Gastrocnemius medialis (tissue), 4 donors: Measurements from ENCODE around the gene OR6C75. TPM values are rescaled to one million over a fixed set of nuclear protein-coding genes. Genes with fewer than 3 reads are reported as not detected.
"Not testable (repeated sequence)": the region's sequence is repeated elsewhere in the genome, so short reads cannot be mapped to it uniquely, and the experiment has no call there.

Source experiments
- ATAC-seq, 2 donors: fragments of 150-250 bp; one replicate each; pipeline ENCODE4 v1.9.1; 2016
- DNase-seq, 2 donors: peaks; one replicate each; pipeline ENCODE4 v3.0.0-alpha.2; 2019
- H3K27ac ChIP-seq, 4 donors: fragments of 200-600 bp; sonication (generic); 1 replicate in 1 of 4; 2 replicates in 3 of 4; pipeline ENCODE4 v1.5.1; 2016 to 2018; ENCODE audit warnings: mild to moderate bottlenecking in 2 of 4, moderate library complexity in 1 of 4
- H3K27me3 ChIP-seq, 3 donors: fragments of 200-600 bp; sonication (generic) in 2 of 3; 1 replicate in 1 of 3; 2 replicates in 2 of 3; pipeline versions ENCODE4 v1.5.1 to v1.6.0; 2016 to 2019; ENCODE audit warnings: mild to moderate bottlenecking in 1 of 3, moderate library complexity in 1 of 3
- H3K36me3 ChIP-seq, 2 donors: fragments of 200-600 bp; sonication (generic) in 1 of 2; one replicate each; pipeline ENCODE4 v1.5.1; 2017 to 2018
- H3K4me1 ChIP-seq, 2 donors: fragments of 200-600 bp; sonication (generic) in 1 of 2; one replicate each; pipeline ENCODE4 v1.5.1; 2016 to 2017; ENCODE audit warnings: mild to moderate bottlenecking in 2 of 2
- H3K4me3 ChIP-seq, 4 donors: fragments of 200-600 bp; sonication (generic) in 3 of 4; 1 replicate in 1 of 4; 2 replicates in 3 of 4; pipeline ENCODE4 v1.5.1; 2016 to 2019; ENCODE audit warnings: mild to moderate bottlenecking in 2 of 4
- H3K9me3 ChIP-seq, 3 donors: fragments of 200-600 bp; sonication (generic) in 2 of 3; 1 replicate in 1 of 3; 2 replicates in 2 of 3; pipeline ENCODE4 v1.5.1; 2016 to 2019
- POLR2A ChIP-seq, 2 donors: fragments of 450-650 bp; IDR thresholded peaks; one replicate each; pipeline ENCODE4 v1.6.1; 2017; ENCODE audit warnings: antibody characterized with exemption in 2 of 2, mild to moderate bottlenecking in 2 of 2, moderate library complexity in 2 of 2
- in situ Hi-C, 4 donors: fragments of 200-750 bp; cut with MboI; loops; one replicate each; pipeline versions ENCODE4 v1.15.0 to v1.8.0; 2017; ENCODE audit warnings: low sequenced_read_pairs in 4 of 4
- intact Hi-C: fragments of 100-400 bp; cut with DNase I; formaldehyde crosslinking; loops from one replicate; pipeline ENCODE4 v1.15.1; 2023; ENCODE audit warnings: low total_unique reads
- total RNA-seq, 4 donors: library from RNA; depleted of rRNA; stranded (reverse); fragments of >200 nt; gene quantifications; one replicate each; pipeline versions ENCODE4 v1.1.0 to v1.2.3, GENCODE V29; 2016
- TF ChIP-seq, protein P1 (sequence below), 5 experiments: fragments of 450-650 bp in 3 of 5; fragments of 200-600 bp in 2 of 5; sonication (generic) in 2 of 5; IDR thresholded peaks in 4 of 5; conservative IDR thresholded peaks in 1 of 5; 1 replicate in 4 of 5; 2 replicates in 1 of 5; pipeline ENCODE4 v1.5.1; 2016 to 2019; ENCODE audit warnings: antibody characterized with exemption in 5 of 5, mild to moderate bottlenecking in 3 of 5, moderate library complexity in 3 of 5

The OR6C75 gene
- total RNA-seq, 4 donors from 2014 or later: not detected

DNA sequence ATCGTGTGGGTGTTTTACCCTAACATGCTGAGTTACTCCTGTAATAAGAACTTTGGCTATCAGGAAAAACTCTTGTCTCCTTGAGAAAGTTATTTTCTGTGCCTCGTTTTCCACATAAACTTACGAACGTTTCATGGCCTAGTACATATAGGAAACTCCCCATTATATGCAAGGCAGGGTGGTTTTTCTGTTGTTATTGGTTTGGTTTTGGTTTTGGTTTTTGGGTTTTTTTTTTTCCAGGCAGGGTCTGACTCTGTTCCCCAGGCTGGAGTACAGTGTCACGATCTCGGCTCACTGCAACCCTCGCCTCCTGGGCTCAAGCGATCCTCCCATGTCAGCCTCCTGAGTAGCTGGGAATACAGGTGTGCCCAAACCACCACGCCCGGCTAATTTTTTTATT is 26.8 kb upstream of the OR6C75 start:
- in situ Hi-C loops: no loop called here
- TF ChIP-seq, protein P1, sequence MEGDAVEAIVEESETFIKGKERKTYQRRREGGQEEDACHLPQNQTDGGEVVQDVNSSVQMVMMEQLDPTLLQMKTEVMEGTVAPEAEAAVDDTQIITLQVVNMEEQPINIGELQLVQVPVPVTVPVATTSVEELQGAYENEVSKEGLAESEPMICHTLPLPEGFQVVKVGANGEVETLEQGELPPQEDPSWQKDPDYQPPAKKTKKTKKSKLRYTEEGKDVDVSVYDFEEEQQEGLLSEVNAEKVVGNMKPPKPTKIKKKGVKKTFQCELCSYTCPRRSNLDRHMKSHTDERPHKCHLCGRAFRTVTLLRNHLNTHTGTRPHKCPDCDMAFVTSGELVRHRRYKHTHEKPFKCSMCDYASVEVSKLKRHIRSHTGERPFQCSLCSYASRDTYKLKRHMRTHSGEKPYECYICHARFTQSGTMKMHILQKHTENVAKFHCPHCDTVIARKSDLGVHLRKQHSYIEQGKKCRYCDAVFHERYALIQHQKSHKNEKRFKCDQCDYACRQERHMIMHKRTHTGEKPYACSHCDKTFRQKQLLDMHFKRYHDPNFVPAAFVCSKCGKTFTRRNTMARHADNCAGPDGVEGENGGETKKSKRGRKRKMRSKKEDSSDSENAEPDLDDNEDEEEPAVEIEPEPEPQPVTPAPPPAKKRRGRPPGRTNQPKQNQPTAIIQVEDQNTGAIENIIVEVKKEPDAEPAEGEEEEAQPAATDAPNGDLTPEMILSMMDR (IDR thresholded peaks at IDR 0.05 in 4 of 5, conservative IDR thresholded peaks at IDR 0.05 in 1 of 5): no peak
- no peak for TF ChIP-seq POLR2A (IDR thresholded peaks at IDR 0.05)
- Histone ChIP-seq H3K27ac (no peak overlapping the region), H3K4me1 (no peaks in the 10 kb centered on the region), H3K27me3 (no peaks in the 10 kb centered on the region), H3K4me3 (no peak overlapping the region), H3K9me3 (no peaks in the 10 kb centered on the region), H3K36me3 (no peaks in the 10 kb centered on the region)
- DNase-seq (no peak), ATAC-seq (no peak)
- intact Hi-C loops: no loop called here

DNA sequence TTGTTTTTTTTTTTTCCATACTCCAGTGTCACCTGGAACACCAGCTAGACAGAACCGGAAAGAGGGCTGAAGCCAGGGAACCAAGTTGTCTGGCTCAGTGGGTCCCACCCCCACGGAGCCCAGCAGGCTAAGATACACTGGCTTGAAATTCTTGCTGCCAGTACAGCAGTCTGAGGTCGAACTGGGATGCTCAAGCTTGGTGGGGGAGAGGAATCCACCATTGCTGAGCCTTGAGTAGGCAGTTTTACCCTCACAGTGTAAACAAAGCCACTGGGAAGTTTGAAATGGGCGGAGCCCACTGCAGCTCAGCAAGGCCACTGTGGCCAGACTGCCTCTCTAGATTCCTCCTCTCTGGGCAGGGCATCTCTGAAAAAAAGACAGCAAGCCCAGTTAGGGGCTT is 7.4 kb upstream of the OR6C75 start:
- H3K4me1 ChIP-seq, intact Hi-C loops, DNase-seq, H3K27me3 ChIP-seq, H3K4me3 ChIP-seq, H3K36me3 ChIP-seq, H3K9me3 ChIP-seq, H3K27ac ChIP-seq, ATAC-seq, in situ Hi-C loops: not testable (repeated sequence)

DNA sequence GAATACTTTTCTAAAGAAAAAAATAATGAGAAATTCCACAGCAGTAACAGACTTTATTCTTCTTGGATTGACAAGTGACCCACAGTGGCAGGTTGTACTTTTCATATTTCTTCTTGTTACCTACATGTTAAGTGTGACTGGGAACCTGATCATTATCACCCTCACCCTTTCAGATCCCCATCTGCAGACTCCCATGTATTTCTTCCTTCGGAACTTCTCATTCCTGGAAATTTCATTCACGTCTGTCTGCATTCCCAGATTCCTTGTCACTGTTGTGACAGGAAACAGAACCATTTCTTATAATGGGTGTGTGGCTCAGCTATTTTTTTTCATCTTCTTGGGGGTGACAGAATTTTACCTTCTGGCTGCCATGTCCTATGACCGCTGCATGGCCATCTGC is 2.3 kb downstream of the OR6C75 start:
- ATAC-seq (no peak), DNase-seq (no peak)
- Histone ChIP-seq H3K9me3 (no peaks in the 10 kb centered on the region), H3K27ac (no peak overlapping the region), H3K27me3 (no peaks in the 10 kb centered on the region), H3K4me3 (no peak overlapping the region), H3K4me1 (no peaks in the 10 kb centered on the region), H3K36me3 (no peaks in the 10 kb centered on the region)
- in situ Hi-C loops: no loop called here
- intact Hi-C loops: no loop called here
- TF ChIP-seq POLR2A (IDR thresholded peaks at IDR 0.05): no peak
- TF ChIP-seq, protein P1 (IDR thresholded peaks at IDR 0.05 in 4 of 5, conservative IDR thresholded peaks at IDR 0.05 in 1 of 5): no peak

DNA sequence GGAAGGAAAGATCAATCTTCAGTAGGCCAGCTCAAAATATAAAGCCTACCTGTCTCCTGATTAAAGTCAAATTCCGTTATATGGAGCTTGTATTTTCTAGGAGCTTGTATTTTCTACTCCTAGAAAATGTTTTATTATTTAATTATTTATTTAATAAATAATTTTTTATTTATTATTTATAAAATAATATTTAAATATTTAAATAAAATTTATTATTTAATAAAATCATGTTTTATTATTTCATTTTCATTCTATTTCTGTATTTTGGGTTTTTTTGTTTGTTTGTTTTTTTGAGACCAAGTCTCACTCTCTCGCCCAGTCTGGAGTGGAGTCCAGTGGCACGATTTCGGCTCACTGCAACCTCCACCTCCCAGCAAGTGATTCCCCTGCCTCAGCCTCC is 9.7 kb downstream of the OR6C75 start:
- ATAC-seq: no peak
- no peak overlapping the region for H3K4me3 ChIP-seq
- intact Hi-C loops (no loop called here), in situ Hi-C loops (no loop called here)
- TF ChIP-seq, protein P1 (IDR thresholded peaks at IDR 0.05 in 4 of 5, conservative IDR thresholded peaks at IDR 0.05 in 1 of 5): no peak
- TF ChIP-seq POLR2A (IDR thresholded peaks at IDR 0.05): no peak
- no peaks in the 10 kb centered on the region for H3K36me3 ChIP-seq
- no peaks in the 10 kb centered on the region for H3K4me1 ChIP-seq
- H3K27me3 ChIP-seq: no peaks in the 10 kb centered on the region
- no peak for DNase-seq
- no peak overlapping the region for H3K27ac ChIP-seq
- no peaks in the 10 kb centered on the region for H3K9me3 ChIP-seq

DNA sequence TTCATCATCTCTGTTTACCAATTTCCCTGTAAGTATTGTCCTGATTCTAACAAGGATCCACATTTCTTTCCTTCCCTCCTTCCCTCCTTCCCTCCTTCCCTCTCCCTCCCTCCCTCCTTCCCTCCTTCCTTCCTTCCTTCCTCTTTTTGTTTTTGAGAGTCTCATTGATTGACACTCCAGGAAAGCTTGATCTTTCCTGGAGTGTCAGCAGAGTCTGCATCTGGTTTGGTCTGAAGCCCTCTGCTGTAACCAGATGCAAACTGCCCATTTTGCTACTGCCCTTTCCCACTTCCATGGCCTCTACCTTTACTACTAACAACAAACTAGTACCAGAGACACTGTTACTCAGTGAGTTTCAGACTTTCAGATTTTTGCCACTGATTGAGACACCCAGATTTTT is 23.1 kb downstream of the OR6C75 start:
- no peak overlapping the region for H3K27ac ChIP-seq
- no peaks in the 10 kb centered on the region for H3K9me3 ChIP-seq
- no peak for ATAC-seq
- intact Hi-C loops (no loop called here), in situ Hi-C loops (no loop called here)
- no peak for TF ChIP-seq POLR2A (IDR thresholded peaks at IDR 0.05)
- TF ChIP-seq, protein P1 (IDR thresholded peaks at IDR 0.05 in 4 of 5, conservative IDR thresholded peaks at IDR 0.05 in 1 of 5): no peak
- no peaks in the 10 kb centered on the region for H3K27me3 ChIP-seq
- no peaks in the 10 kb centered on the region for H3K4me1 ChIP-seq
- no peaks in the 10 kb centered on the region for H3K36me3 ChIP-seq
- H3K4me3 ChIP-seq: no peak overlapping the region
- no peak for DNase-seq
